OCI-LY3 (cell line): ENCODE data around the gene TMEM69.

Experiments
- H2AFZ ChIP-seq: fragments of 200-600, 300-600 bp; shearing (Covaris generic); 2 replicates; pipeline ENCODE4 v1.6.0; 2014; ENCODE audit warnings: antibody characterized with exemption, low read depth, low read length
- H3K27ac ChIP-seq: fragments of 200-600, 300-600 bp; sonication (generic); 2 replicates; pipeline ENCODE4 v1.5.1; 2014; ENCODE audit warnings: mild to moderate bottlenecking, low read length, moderate library complexity, mixed read lengths
- H3K27me3 ChIP-seq: fragments of 200-600, 300-600 bp; sonication (generic); 2 replicates; pipeline ENCODE4 v1.6.1; 2014; ENCODE audit warnings: low read depth, low read length, mixed read lengths
- H3K36me3 ChIP-seq: fragments of 200-600, 300-600 bp; sonication (generic); replicated peaks from 2 replicates; pipeline ENCODE3; 2014; ENCODE audit warnings: low read depth, low read length, mixed read lengths
- H3K4me1 ChIP-seq: fragments of 300-600, 200-600 bp; sonication (generic); 2 replicates; pipeline ENCODE4 v1.6.1; 2014; ENCODE audit warnings: low read length, mixed read lengths
- H3K4me2 ChIP-seq: fragments of 200-600, 300-600 bp; sonication (generic); 2 replicates; pipeline ENCODE4 v1.6.1; 2014; ENCODE audit warnings: low read length, mixed read lengths
- H3K4me3 ChIP-seq: fragments of 300-600, 200-600 bp; sonication (generic); 2 replicates; pipeline ENCODE4 v1.5.1; 2014; ENCODE audit warnings: antibody characterized with exemption, mild to moderate bottlenecking, low read length, moderate library complexity
- H3K79me2 ChIP-seq: fragments of 300-600, 200-600 bp; shearing (Covaris generic); 2 replicates; pipeline ENCODE4 v1.6.1; 2014; ENCODE audit warnings: mild to moderate bottlenecking, low read length, mixed read lengths
- H3K9ac ChIP-seq: fragments of 300-600, 200-600 bp; shearing (Covaris generic); 2 replicates; pipeline ENCODE4 v1.6.0; 2014; ENCODE audit warnings: mild to moderate bottlenecking, low read length, moderate library complexity
- H3K9me3 ChIP-seq: fragments of 200-600, 300-600 bp; shearing (Covaris generic); 2 replicates; pipeline ENCODE4 v1.6.1; 2014; ENCODE audit warnings: low read length, mixed read lengths; ENCODE audit not compliant: insufficient read depth
- H4K20me1 ChIP-seq: fragments of 200-600, 300-600 bp; sonication (generic); 2 replicates; pipeline ENCODE4 v1.6.1; 2016; ENCODE audit warnings: low read length, mixed read lengths; ENCODE audit not compliant: insufficient read depth
- EZH2phosphoT487 ChIP-seq: fragments of 200-600 bp; shearing (Covaris generic); IDR thresholded peaks from 2 replicates; pipeline ENCODE4 v1.6.1; 2018; ENCODE audit warnings: antibody characterized with exemption, mixed run types, low read depth
- TF ChIP-seq, protein P1 (sequence below): fragments of 200-600, 300-600 bp; sonication (generic); IDR thresholded peaks from 2 replicates; pipeline ENCODE4 v1.5.1; 2014; ENCODE audit warnings: antibody characterized with exemption, low read length, low read depth

The TMEM69 gene, protein sequence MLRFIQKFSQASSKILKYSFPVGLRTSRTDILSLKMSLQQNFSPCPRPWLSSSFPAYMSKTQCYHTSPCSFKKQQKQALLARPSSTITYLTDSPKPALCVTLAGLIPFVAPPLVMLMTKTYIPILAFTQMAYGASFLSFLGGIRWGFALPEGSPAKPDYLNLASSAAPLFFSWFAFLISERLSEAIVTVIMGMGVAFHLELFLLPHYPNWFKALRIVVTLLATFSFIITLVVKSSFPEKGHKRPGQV

DNA sequence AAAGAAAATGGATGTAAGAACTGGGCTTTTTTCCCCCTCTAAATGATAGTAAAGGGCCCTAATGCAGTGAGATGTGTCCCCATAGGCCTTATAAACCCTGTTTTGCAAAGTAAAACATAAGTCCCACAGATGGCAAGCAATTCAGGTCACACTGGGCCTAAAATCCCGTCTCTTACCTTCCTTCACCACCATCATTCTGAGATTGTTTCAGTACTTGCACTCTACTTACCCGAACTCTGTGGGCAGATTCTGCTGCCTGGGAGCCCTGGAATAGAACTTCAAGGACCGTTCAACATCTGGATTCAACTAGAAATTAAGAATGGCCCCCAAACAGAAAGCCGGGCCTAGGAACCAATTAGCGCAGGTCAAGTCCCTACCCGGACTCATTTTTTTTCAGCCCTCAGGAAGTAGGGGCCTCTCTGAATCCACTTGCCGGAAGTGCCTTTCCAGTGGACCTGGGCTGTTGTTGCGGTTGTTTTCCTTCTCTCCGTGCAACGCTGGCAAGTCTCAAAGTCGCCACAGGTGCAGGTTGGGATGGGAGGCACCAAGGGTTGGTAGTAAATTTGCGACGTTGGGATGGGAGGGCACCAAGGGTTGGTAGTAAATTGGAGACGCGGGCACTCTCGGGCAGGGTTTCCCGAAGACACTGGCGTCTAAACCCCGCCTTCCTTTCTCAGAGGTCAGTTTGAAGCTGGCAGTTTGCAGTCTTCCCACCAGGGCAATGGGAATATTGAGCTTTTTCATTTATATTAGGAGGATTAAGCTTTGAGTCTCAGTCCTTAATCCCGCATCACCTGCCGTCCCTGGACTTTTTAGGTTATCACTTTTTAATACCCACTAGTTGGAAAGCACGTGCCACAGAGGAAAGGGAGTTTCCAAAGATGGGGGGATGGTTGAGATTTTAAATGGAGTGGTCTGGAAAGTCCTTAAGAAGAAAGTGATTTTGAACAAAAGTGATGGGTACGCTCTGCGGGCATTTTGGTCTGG, at the start of gene TMEM69:
Gene TMEM69, plus strand, starts transcription at position 428 of the 987 bp plus-strand sequence. CDS start 2,888 bp downstream, outside the sequence.
- Histone ChIP-seq H3K27ac (peak within 1 kb of the TSS; percentile 94), H3K4me2 (peak within 1 kb of the TSS; percentile 96), H2AFZ (peak within 1 kb of the TSS; percentile 80), H3K9me3 (no peaks in the 10 kb centered on the region), H3K36me3 (peaks cover 8% of the 10 kb centered on the region), H3K79me2 (peaks cover 74% of the 10 kb centered on the region), H3K27me3 (no peaks in the 10 kb centered on the region), H4K20me1 (no peaks in the 10 kb centered on the region), H3K4me3 (peak within 1 kb of the TSS; percentile 99), H3K9ac (peak within 1 kb of the TSS; percentile 98), H3K4me1 (peaks cover 13% of the 10 kb centered on the region)
- no peak for TF ChIP-seq EZH2phosphoT487
- TF ChIP-seq, protein P1, sequence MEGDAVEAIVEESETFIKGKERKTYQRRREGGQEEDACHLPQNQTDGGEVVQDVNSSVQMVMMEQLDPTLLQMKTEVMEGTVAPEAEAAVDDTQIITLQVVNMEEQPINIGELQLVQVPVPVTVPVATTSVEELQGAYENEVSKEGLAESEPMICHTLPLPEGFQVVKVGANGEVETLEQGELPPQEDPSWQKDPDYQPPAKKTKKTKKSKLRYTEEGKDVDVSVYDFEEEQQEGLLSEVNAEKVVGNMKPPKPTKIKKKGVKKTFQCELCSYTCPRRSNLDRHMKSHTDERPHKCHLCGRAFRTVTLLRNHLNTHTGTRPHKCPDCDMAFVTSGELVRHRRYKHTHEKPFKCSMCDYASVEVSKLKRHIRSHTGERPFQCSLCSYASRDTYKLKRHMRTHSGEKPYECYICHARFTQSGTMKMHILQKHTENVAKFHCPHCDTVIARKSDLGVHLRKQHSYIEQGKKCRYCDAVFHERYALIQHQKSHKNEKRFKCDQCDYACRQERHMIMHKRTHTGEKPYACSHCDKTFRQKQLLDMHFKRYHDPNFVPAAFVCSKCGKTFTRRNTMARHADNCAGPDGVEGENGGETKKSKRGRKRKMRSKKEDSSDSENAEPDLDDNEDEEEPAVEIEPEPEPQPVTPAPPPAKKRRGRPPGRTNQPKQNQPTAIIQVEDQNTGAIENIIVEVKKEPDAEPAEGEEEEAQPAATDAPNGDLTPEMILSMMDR, result no peak

DNA sequence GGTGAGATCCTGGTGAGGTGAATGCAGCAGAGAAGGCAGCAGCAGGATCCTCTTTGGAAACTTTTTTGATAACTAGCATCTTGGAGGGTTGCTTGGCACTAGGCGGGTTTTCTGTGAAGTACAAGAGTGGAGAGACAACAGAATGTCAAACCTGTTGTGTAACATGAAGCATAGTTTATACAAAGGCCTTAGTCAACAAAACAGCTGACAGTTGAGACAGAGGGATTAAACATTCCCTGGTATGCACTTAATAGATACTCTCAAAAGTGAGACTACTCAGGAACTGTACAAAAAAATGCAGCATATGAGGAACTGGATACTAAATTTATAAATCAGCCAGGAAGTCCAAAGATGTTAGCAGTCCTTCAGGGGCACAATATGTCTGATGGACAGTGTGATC, 47.7 kb upstream of the TMEM69 start:
- H4K20me1 ChIP-seq, result no peaks in the 10 kb centered on the region
- H3K4me2 ChIP-seq, result no peak overlapping the region
- H3K27me3 ChIP-seq, result no peaks in the 10 kb centered on the region
- no peaks in the 10 kb centered on the region for H3K4me1 ChIP-seq
- H2AFZ ChIP-seq, result no peak overlapping the region
- H3K79me2 ChIP-seq, result no peaks in the 10 kb centered on the region
- H3K9ac ChIP-seq, result no peak overlapping the region
- H3K27ac ChIP-seq, result no peak overlapping the region
- no peak overlapping the region for H3K4me3 ChIP-seq
- no peaks in the 10 kb centered on the region for H3K9me3 ChIP-seq
- peaks cover 35% of the 10 kb centered on the region for H3K36me3 ChIP-seq
- TF ChIP-seq, protein P1, result no peak
- TF ChIP-seq EZH2phosphoT487, result no peak

DNA sequence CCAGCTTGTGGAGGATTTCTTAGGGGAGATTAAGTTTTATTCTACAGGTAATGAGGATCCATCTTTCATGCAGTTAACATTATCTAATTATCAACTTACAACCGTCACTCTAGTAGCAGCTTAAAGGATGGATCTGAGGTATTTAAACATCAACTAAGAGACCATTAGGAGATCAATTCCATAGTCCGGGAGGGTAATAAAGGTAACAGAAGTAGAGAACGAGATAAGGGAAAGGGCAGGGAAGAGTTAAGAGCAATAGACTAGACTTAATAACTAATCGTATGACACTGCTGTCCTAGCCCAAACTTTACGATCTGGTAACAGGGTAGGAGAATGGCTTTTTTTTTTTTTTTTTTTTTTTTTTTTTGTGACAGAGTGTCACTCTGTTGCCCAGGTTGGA, 44.7 kb upstream of the TMEM69 start:
- no peak overlapping the region for H3K4me3 ChIP-seq
- H2AFZ ChIP-seq, result no peak overlapping the region
- no peak overlapping the region for H3K9ac ChIP-seq
- no peak for TF ChIP-seq EZH2phosphoT487
- TF ChIP-seq, protein P1, result no peak
- peaks cover 21% of the 10 kb centered on the region for H3K36me3 ChIP-seq
- no peaks in the 10 kb centered on the region for H4K20me1 ChIP-seq
- H3K79me2 ChIP-seq, result no peaks in the 10 kb centered on the region
- H3K4me2 ChIP-seq, result no peak overlapping the region
- H3K9me3 ChIP-seq, result no peaks in the 10 kb centered on the region
- H3K27me3 ChIP-seq, result no peaks in the 10 kb centered on the region
- no peaks in the 10 kb centered on the region for H3K4me1 ChIP-seq
- no peak overlapping the region for H3K27ac ChIP-seq

DNA sequence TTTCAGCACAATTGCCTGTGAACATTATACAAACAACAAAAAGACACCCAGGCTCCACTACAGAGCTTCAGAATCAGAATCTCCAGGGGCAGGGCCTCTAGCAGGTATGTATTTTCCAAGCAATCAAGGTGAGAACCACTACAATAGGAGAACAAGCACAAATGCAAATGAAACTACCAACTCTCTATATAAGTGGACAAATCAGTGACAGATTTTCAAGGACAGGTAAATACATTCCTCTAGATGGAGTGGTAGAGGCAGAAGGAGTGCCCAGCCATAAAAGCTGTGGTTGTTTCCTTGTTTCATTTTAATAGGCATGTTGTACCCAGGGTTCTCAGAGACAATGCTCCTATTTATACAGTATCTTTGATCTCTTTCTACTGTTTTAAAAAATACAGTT, 44.0 kb upstream of the TMEM69 start:
- H4K20me1 ChIP-seq, result no peaks in the 10 kb centered on the region
- H2AFZ ChIP-seq, result no peak overlapping the region
- H3K4me3 ChIP-seq, result no peak overlapping the region
- TF ChIP-seq, protein P1, result no peak
- TF ChIP-seq EZH2phosphoT487, result no peak
- no peaks in the 10 kb centered on the region for H3K4me1 ChIP-seq
- H3K36me3 ChIP-seq, result peaks cover 18% of the 10 kb centered on the region
- H3K9me3 ChIP-seq, result no peaks in the 10 kb centered on the region
- H3K4me2 ChIP-seq, result no peak overlapping the region
- no peak overlapping the region for H3K9ac ChIP-seq
- H3K27me3 ChIP-seq, result no peaks in the 10 kb centered on the region
- no peaks in the 10 kb centered on the region for H3K79me2 ChIP-seq
- no peak overlapping the region for H3K27ac ChIP-seq
